K562 (cell line): ENCODE data around the gene PRKAR2B.

ENCODE experiments used
- CEBPB ChIP-seq: fragments of 450-650 bp; IDR thresholded peaks from 2 replicates; pipeline ENCODE4 v1.6.1; 2016; ENCODE audit warnings: missing genetic modification characterization, missing compliant biosample characterization
- EP300 ChIP-seq: IDR thresholded peaks from 2 replicates; pipeline ENCODE4 v1.6.1; 2012; ENCODE audit warnings: low read length, improper control_type of control experiment
- ETV6 ChIP-seq, 3 experiments: fragments of 150-350 bp in 1 of 3; sonication (generic) in 1 of 3; formaldehyde crosslinking in 1 of 3; IDR thresholded peaks; 2 replicates each; pipeline versions ENCODE4 v1.6.1 to v1.8.0; 2014 to 2022; ENCODE audit warnings: borderline replicate concordance in 2 of 3, low read depth in 2 of 3, antibody characterized with exemption in 1 of 3, low read length in 1 of 3, mild to moderate bottlenecking in 1 of 3, missing genetic modification reagents in 1 of 3
- EZH2 ChIP-seq: IDR thresholded peaks from 2 replicates; pipeline ENCODE4 v1.6.1; 2012; ENCODE audit warnings: low read depth, mild to moderate bottlenecking, inconsistent platforms, low read length, borderline replicate concordance
- NFATC3 ChIP-seq: fragments of 450-650 bp; IDR thresholded peaks from 2 replicates; pipeline ENCODE4 v1.6.1; 2017; ENCODE audit warnings: mild to moderate bottlenecking
- ZFX ChIP-seq: sonication (generic); formaldehyde crosslinking; IDR thresholded peaks from 2 replicates; pipeline ENCODE4 v1.8.0; 2022; ENCODE audit warnings: mild to moderate bottlenecking, missing genetic modification reagents, moderate library complexity
- ZNF263 ChIP-seq: sonication (generic); formaldehyde crosslinking; IDR thresholded peaks from 2 replicates; pipeline ENCODE4 v1.8.0; 2022; ENCODE audit warnings: mild to moderate bottlenecking, missing genetic modification reagents, borderline replicate concordance
- TF ChIP-seq, protein P1 (sequence below), 3 experiments: IDR thresholded peaks in 2 of 3; conservative IDR thresholded peaks in 1 of 3; 2 replicates each; pipeline ENCODE4 v1.5.1; 2011 to 2012; ENCODE audit warnings: low read length in 3 of 3, mild to moderate bottlenecking in 3 of 3, control low read depth in 2 of 3, improper control_type of control experiment in 1 of 3, inconsistent platforms in 1 of 3, low read depth in 1 of 3, mixed read lengths in 1 of 3, moderate library complexity in 1 of 3; ENCODE audit not compliant: insufficient read depth in 2 of 3

DNA sequence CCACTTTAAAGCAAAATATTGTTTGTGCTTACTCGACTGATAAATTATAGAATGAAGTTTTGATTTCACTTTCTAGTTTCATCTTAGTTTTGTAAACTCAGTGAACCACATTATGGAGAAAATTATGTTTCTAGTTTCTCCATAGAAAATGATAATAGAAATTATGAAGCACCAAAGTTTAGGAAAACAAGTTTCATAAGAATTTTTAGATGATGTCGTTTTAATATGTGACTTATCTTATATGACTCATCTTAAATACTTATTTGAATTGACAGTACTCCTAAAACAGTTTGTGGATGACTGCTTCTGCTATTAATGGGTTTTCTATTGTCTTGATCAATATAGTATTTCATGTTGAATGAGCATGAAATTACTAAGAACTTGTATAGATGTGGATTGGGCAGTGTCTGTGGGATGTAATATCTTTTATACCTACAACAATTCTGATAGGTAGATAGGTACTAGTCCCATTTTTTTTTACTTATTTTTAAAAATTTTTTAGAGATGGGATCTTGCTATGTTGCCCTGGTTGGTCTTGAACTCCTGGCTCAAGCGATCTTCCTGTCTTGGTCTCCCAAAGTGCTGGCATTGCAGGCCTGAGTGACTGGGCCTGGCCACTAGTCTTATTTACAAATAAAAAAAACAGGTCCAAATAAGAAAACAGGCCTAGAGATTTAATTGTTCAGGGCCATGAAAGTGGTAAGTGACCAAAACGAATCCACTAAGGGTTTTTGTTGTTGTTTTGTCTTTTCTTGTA is 127.9 kb downstream of the PRKAR2B start:
- TF ChIP-seq, protein P1, sequence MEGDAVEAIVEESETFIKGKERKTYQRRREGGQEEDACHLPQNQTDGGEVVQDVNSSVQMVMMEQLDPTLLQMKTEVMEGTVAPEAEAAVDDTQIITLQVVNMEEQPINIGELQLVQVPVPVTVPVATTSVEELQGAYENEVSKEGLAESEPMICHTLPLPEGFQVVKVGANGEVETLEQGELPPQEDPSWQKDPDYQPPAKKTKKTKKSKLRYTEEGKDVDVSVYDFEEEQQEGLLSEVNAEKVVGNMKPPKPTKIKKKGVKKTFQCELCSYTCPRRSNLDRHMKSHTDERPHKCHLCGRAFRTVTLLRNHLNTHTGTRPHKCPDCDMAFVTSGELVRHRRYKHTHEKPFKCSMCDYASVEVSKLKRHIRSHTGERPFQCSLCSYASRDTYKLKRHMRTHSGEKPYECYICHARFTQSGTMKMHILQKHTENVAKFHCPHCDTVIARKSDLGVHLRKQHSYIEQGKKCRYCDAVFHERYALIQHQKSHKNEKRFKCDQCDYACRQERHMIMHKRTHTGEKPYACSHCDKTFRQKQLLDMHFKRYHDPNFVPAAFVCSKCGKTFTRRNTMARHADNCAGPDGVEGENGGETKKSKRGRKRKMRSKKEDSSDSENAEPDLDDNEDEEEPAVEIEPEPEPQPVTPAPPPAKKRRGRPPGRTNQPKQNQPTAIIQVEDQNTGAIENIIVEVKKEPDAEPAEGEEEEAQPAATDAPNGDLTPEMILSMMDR (IDR thresholded peaks at IDR 0.05 in 2 of 3, conservative IDR thresholded peaks at IDR 0.05 in 1 of 3; ENCODE audit: insufficient read depth in 2 of 3, low read depth in 1 of 3, low read length in 3 of 3), result no peak
- TF ChIP-seq ZFX (CRISPR knock-in tag), result no peak
- TF ChIP-seq ZNF263 (CRISPR knock-in tag), result no peak
- TF ChIP-seq EZH2, result no peak
- no peak for TF ChIP-seq EP300
- TF ChIP-seq NFATC3, result no peak
- TF ChIP-seq ETV6 (IDR thresholded peaks at IDR 0.05; ENCODE audit: borderline replicate concordance in 1 of 2, low read depth in 2 of 2, low read length in 1 of 2), result no peak
- no peak for TF ChIP-seq ETV6 (CRISPR knock-in tag; IDR thresholded peaks at IDR 0.05; ENCODE audit: borderline replicate concordance)
- no peak for TF ChIP-seq CEBPB
